ENCODE data around the gene DOK5.

DOK5 gene

DNA sequence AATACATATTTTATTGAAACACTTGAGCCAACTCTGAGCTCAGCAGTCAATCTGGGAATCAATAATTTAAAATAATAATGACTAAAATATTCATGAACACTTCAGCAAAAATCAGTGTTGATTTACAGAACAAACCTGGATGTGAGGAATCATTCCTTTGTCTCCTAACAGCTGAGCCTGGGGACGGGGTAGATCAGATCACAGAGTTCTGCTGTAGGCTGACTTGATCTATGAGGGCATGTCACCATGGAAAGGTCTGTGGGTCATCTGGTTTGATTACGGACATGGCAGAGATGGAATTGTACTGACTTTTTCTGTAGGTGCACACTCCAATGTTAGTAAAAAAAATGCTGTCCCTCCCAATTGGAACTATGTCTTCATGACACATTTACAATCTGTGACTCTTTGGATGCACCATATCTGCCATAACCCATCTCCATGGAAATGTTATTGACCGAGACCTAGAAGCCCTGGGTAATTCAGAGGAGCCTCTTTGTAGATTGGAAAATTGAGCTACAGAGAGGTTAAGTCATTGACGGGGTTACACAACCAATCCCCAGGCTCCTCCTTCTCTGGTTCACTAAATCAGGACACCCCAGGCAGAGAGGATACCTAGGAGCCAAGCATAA lies 114.1 kb downstream of the DOK5 start:
- Histone ChIP-seq H3K36me3 (ENCODE audit: control insufficient read depth, insufficient read depth, low read length) (no peaks in the 10 kb centered on the region), H3K27ac (ENCODE audit: low read depth, low read length) (no peak overlapping the region), H3K4me1 (ENCODE audit: control insufficient read depth, insufficient read depth, low read length) (no peaks in the 10 kb centered on the region), H3K9me3 (ENCODE audit: control insufficient read depth, insufficient read depth, low read depth, low read length) (no peaks in the 10 kb centered on the region), H3K4me3 (ENCODE audit: low read depth, low read length) (no peak overlapping the region), H3K27me3 (ENCODE audit: control insufficient read depth, insufficient read depth, low read length) (no peaks in the 10 kb centered on the region), H3K9ac (ENCODE audit: low read length) (no peak overlapping the region)

DNA sequence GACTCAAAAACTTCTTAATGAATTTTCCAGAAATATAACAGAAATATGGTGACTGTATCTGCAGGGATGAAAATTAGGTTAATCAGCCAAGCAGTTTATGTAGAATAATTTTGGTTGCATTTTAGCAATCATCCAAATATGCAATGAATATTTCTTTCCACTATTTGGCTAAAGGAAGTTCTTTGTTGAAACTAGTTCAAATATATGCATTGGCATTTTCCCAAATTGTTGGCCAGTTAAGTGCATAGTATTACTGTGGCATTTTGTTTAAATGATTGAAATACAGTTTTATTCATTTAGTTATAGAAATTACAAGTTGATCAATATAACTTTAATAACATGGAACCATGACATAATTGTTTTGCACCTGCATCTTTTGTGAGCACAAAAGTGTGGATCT lies 115.5 kb downstream of the DOK5 start:
- H3K36me3 ChIP-seq (ENCODE audit: control insufficient read depth, insufficient read depth, low read length) = no peaks in the 10 kb centered on the region
- H3K4me3 ChIP-seq (ENCODE audit: low read depth, low read length) = no peak overlapping the region
- no peak overlapping the region for H3K9ac ChIP-seq (ENCODE audit: low read length)
- H3K4me1 ChIP-seq (ENCODE audit: control insufficient read depth, insufficient read depth, low read length) = no peaks in the 10 kb centered on the region
- no peak overlapping the region for H3K27ac ChIP-seq (ENCODE audit: low read depth, low read length)
- H3K9me3 ChIP-seq (ENCODE audit: control insufficient read depth, insufficient read depth, low read depth, low read length) = no peaks in the 10 kb centered on the region
- no peaks in the 10 kb centered on the region for H3K27me3 ChIP-seq (ENCODE audit: control insufficient read depth, insufficient read depth, low read length)

DNA sequence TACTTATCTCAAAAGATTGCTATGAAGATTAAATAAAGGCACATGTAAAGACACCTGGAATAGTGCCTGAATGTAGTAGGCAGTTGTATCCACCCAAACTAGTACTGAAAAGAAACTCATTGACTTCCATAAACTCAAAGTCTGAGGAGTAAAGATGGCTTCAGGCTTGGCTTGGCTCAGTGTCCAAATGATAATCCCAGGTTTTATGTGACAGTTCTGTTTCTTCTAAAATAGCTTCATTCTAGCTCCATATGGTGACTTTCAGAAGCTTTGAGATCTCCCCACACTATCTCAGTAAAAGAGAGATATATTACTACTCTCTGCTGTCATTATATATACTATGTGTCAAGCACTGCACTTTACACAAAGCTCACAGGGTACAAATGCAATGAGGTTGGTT lies 121.3 kb downstream of the DOK5 start:
- Histone ChIP-seq H3K27ac (ENCODE audit: low read depth, low read length) (no peak overlapping the region), H3K4me3 (ENCODE audit: low read depth, low read length) (no peak overlapping the region), H3K9me3 (ENCODE audit: control insufficient read depth, insufficient read depth, low read depth, low read length) (no peaks in the 10 kb centered on the region), H3K36me3 (ENCODE audit: control insufficient read depth, insufficient read depth, low read length) (no peaks in the 10 kb centered on the region), H3K27me3 (ENCODE audit: control insufficient read depth, insufficient read depth, low read length) (no peaks in the 10 kb centered on the region), H3K4me1 (ENCODE audit: control insufficient read depth, insufficient read depth, low read length) (no peaks in the 10 kb centered on the region), H3K9ac (ENCODE audit: low read length) (no peak overlapping the region)

DNA sequence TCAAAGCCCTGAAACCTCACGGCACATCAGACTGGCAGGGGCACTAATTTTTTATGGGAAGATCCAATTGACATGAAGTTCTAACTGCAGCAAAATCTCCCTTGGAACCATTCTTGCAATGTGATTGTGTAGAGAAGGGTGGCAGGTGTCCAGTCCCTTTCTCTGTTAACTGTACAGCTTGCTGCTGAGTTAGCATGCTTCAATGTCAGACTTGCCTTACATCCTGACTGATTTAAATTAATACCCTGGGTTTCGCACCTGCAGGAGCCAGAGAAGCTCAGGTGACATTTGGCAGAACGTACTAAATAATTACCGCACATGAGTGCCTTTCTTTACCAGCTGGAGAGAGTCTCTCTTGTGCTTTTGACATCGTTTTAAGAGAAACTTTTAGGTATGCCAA lies 123.0 kb downstream of the DOK5 start:
- H3K36me3 ChIP-seq (ENCODE audit: control insufficient read depth, insufficient read depth, low read length) = no peaks in the 10 kb centered on the region
- no peaks in the 10 kb centered on the region for H3K4me1 ChIP-seq (ENCODE audit: control insufficient read depth, insufficient read depth, low read length)
- no peak overlapping the region for H3K4me3 ChIP-seq (ENCODE audit: low read depth, low read length)
- no peaks in the 10 kb centered on the region for H3K9me3 ChIP-seq (ENCODE audit: control insufficient read depth, insufficient read depth, low read depth, low read length)
- no peak overlapping the region for H3K27ac ChIP-seq (ENCODE audit: low read depth, low read length)
- no peaks in the 10 kb centered on the region for H3K27me3 ChIP-seq (ENCODE audit: control insufficient read depth, insufficient read depth, low read length)
- no peak overlapping the region for H3K9ac ChIP-seq (ENCODE audit: low read length)

DNA sequence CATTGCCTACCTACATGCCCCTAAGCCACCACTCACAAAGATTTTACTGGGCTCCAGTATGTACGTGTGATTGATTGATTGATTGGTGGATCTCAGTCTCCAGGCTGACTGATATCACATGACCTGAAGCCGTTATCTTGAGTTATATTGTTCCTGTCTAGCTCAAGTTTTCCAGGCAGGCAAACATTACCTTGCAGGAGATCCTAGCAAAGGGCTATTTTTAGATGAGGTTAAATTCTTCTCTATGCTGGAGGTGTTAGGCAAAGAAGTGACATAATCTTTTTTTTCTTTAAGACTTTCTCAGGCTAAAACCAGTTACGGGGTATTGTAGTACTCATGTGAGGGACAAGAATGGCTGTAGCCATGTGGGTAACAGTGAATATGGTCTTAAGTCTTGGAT lies 125.2 kb downstream of the DOK5 start:
- H3K27ac ChIP-seq (ENCODE audit: low read depth, low read length) = no peak overlapping the region
- no peaks in the 10 kb centered on the region for H3K27me3 ChIP-seq (ENCODE audit: control insufficient read depth, insufficient read depth, low read length)
- H3K36me3 ChIP-seq (ENCODE audit: control insufficient read depth, insufficient read depth, low read length) = no peaks in the 10 kb centered on the region
- H3K9me3 ChIP-seq (ENCODE audit: control insufficient read depth, insufficient read depth, low read depth, low read length) = no peaks in the 10 kb centered on the region
- H3K4me1 ChIP-seq (ENCODE audit: control insufficient read depth, insufficient read depth, low read length) = no peaks in the 10 kb centered on the region
- no peak overlapping the region for H3K4me3 ChIP-seq (ENCODE audit: low read depth, low read length)
- no peak overlapping the region for H3K9ac ChIP-seq (ENCODE audit: low read length)

DNA sequence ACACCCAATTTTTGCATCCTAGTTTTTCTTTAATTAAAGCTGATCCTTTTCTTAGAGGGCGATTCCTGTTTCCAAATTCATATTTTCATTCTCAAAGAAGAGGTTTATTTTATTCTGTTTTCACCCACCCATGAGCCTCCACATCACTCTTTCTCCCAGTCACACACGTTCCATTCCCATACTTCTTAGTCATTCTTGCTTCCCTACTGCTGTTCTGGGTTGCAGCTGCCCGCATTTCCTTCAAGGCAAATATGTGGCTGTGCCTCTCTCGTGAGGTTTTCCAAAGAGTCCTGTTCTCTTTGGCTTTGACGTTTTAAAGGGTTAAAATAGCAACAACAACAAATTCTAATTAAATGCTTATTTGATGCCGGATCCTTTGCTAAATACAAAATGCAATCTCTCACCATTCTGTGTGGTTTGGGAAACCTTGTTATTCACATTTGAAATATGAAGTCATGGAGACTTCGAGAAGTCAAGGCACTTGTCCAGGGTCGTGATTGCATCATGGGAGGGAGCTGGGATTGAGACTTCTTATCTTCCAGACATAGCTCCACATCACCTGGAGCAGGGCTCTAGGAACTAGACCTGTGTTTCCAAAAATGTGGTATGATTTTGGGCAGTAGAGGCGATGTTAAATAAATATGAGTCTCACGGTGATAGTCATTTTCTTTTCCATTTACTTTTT lies 126.6 kb downstream of the DOK5 start:
- H3K36me3 ChIP-seq (ENCODE audit: control insufficient read depth, insufficient read depth, low read length) = no peaks in the 10 kb centered on the region
- H3K4me1 ChIP-seq (ENCODE audit: control insufficient read depth, insufficient read depth, low read length) = no peaks in the 10 kb centered on the region
- no peak overlapping the region for H3K4me3 ChIP-seq (ENCODE audit: low read depth, low read length)
- no peaks in the 10 kb centered on the region for H3K9me3 ChIP-seq (ENCODE audit: control insufficient read depth, insufficient read depth, low read depth, low read length)
- H3K9ac ChIP-seq (ENCODE audit: low read length) = no peak overlapping the region
- no peaks in the 10 kb centered on the region for H3K27me3 ChIP-seq (ENCODE audit: control insufficient read depth, insufficient read depth, low read length)
- H3K27ac ChIP-seq (ENCODE audit: low read depth, low read length) = no peak overlapping the region

DNA sequence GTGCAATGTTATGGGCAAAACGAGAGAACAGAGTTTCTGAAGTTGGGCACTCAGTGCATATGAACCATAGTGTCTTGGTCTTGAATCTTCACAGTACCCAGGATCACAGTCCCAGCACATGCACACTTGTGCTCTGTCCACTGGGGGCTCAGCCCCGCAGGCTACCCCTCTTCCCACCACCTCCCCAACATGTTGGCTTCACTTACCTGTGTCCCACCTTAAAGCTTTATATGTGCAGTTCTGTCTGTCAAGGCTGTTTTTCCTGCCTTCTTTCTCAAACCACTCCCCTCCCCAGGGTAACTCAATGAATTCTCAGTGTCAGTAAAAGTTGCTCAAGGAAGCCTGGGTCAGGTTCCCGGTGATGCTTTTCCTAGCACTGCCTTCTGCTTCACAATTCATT lies 129.9 kb downstream of the DOK5 start:
- Histone ChIP-seq H3K27me3 (ENCODE audit: control insufficient read depth, insufficient read depth, low read length) (no peaks in the 10 kb centered on the region), H3K4me1 (ENCODE audit: control insufficient read depth, insufficient read depth, low read length) (no peaks in the 10 kb centered on the region), H3K9me3 (ENCODE audit: control insufficient read depth, insufficient read depth, low read depth, low read length) (no peaks in the 10 kb centered on the region), H3K4me3 (ENCODE audit: low read depth, low read length) (no peak overlapping the region), H3K27ac (ENCODE audit: low read depth, low read length) (no peak overlapping the region), H3K36me3 (ENCODE audit: control insufficient read depth, insufficient read depth, low read length) (no peaks in the 10 kb centered on the region), H3K9ac (ENCODE audit: low read length) (no peak overlapping the region)

DNA sequence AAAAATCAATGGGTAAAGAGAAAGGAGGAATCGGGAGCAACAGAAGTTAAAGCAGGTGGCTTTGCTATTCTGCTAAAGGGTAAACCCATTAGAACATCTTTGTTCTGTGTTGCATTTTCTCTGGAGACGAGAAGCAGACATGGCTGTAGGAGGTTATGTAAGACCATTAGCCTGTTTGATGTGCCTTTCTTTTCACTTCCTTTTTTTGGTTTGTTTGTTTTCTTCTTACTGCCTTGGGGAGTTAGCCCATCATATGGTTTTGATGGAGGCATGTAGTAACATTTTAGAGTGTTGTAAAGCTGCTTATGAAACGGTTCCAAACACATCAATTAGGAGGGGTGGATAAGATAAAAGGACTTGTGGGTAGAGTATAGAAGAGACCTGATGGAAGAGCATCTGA lies 131.0 kb downstream of the DOK5 start:
- no peak overlapping the region for H3K27ac ChIP-seq (ENCODE audit: low read depth, low read length)
- H3K9ac ChIP-seq (ENCODE audit: low read length) = no peak overlapping the region
- no peaks in the 10 kb centered on the region for H3K36me3 ChIP-seq (ENCODE audit: control insufficient read depth, insufficient read depth, low read length)
- H3K4me1 ChIP-seq (ENCODE audit: control insufficient read depth, insufficient read depth, low read length) = no peaks in the 10 kb centered on the region
- H3K9me3 ChIP-seq (ENCODE audit: control insufficient read depth, insufficient read depth, low read depth, low read length) = no peaks in the 10 kb centered on the region
- H3K4me3 ChIP-seq (ENCODE audit: low read depth, low read length) = no peak overlapping the region
- H3K27me3 ChIP-seq (ENCODE audit: control insufficient read depth, insufficient read depth, low read length) = no peaks in the 10 kb centered on the region

DNA sequence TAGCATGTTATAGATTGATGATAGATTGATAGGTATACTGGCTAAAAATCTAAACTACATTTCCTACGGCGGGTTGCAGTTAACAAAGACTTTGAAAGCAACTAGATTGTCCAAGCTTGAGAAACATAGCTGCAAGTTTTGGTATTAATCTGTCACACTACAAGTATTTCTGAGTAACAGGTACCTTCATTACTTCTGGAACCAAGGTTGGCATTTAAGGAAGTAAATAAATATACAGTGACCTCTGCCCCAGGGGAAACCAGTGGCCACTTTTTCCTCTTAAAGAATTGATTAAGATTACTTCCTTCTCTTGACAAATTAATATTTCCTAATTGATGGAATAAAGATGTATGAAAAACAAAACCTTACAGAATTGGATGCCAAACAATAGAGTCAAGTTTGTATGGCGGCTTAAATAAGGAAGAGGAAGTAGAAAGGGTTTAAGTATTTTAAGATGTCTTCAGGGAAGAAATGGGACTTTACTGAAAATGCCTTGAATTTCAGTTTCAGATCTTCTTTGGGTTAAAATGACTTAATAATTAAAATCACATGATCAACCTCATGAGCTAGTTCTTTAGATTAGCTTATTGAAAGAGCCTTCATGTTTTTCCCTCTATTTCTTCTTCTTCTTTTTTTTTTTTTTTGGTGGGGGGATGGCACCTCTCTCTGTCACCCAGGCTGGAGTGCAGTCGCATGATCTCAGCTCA lies 132.8 kb downstream of the DOK5 start:
- no peaks in the 10 kb centered on the region for H3K9me3 ChIP-seq (ENCODE audit: control insufficient read depth, insufficient read depth, low read depth, low read length)
- no peak overlapping the region for H3K9ac ChIP-seq (ENCODE audit: low read length)
- no peaks in the 10 kb centered on the region for H3K27me3 ChIP-seq (ENCODE audit: control insufficient read depth, insufficient read depth, low read length)
- no peak overlapping the region for H3K4me3 ChIP-seq (ENCODE audit: low read depth, low read length)
- H3K27ac ChIP-seq (ENCODE audit: low read depth, low read length) = no peak overlapping the region
- H3K36me3 ChIP-seq (ENCODE audit: control insufficient read depth, insufficient read depth, low read length) = no peaks in the 10 kb centered on the region
- no peaks in the 10 kb centered on the region for H3K4me1 ChIP-seq (ENCODE audit: control insufficient read depth, insufficient read depth, low read length)

DNA sequence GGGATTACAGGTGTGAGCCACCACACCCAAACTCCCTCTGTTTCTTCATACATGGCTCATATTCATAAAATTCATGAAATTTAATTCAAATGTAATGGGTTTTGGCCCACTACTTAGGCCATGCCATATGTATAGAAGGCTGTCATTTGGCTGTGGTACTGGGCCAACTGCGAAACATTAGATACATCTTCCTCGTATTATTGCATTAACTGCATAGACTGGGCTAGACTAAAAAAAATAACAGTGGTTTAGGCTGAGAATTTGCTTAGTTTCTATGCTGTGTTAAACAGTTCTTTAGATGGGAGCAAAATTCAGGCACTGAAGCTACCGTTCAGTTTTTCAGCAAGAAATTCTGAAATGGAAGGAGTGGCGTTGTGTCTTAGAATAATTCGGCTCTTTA lies 133.6 kb downstream of the DOK5 start:
- H3K27ac ChIP-seq (ENCODE audit: low read depth, low read length) = no peak overlapping the region
- no peaks in the 10 kb centered on the region for H3K36me3 ChIP-seq (ENCODE audit: control insufficient read depth, insufficient read depth, low read length)
- no peak overlapping the region for H3K4me3 ChIP-seq (ENCODE audit: low read depth, low read length)
- H3K27me3 ChIP-seq (ENCODE audit: control insufficient read depth, insufficient read depth, low read length) = no peaks in the 10 kb centered on the region
- no peaks in the 10 kb centered on the region for H3K9me3 ChIP-seq (ENCODE audit: control insufficient read depth, insufficient read depth, low read depth, low read length)
- no peak overlapping the region for H3K9ac ChIP-seq (ENCODE audit: low read length)
- H3K4me1 ChIP-seq (ENCODE audit: control insufficient read depth, insufficient read depth, low read length) = no peaks in the 10 kb centered on the region

DNA sequence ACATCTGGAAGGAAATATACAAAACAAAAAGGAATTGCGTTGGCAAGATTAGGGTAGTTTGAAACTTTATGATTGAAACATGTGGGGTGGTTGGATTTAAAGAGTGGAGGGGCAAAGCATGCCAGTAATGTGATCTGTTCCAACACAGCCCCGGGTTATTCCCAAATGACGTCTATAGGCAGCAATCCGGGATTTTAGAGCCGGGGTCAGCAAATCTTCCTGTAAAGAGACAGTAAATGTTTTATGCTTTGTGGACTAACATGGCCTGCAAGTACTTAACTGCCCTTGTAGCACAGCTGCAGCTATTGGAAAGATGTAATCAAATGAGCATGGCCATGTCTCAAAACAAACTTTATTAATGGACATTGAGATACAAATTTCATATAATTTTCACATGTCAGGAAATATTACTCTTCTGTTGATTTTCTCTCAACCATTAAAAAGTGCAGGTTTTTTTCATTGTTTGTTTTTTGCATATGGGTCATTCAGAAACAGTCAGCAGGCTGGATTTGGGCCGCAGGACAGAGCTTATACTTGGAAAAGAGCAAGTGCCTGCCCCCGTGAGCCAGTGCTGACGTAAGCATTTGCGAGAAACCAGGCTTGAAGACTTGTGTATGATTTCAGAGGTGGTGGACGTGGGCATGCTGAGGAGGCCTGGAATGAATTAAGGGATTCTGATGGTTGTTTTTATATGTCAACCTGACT lies 136.5 kb downstream of the DOK5 start:
- no peaks in the 10 kb centered on the region for H3K4me1 ChIP-seq (ENCODE audit: control insufficient read depth, insufficient read depth, low read length)
- no peak overlapping the region for H3K9ac ChIP-seq (ENCODE audit: low read length)
- no peak overlapping the region for H3K4me3 ChIP-seq (ENCODE audit: low read depth, low read length)
- H3K36me3 ChIP-seq (ENCODE audit: control insufficient read depth, insufficient read depth, low read length) = no peaks in the 10 kb centered on the region
- no peak overlapping the region for H3K27ac ChIP-seq (ENCODE audit: low read depth, low read length)
- H3K9me3 ChIP-seq (ENCODE audit: control insufficient read depth, insufficient read depth, low read depth, low read length) = 0 out of 2 replicates have a peak, but pooled peaks cover under 1% of the 10 kb centered on the region
- no peaks in the 10 kb centered on the region for H3K27me3 ChIP-seq (ENCODE audit: control insufficient read depth, insufficient read depth, low read length)
